Astrocyte (in vitro differentiated cells and primary cell): Measurements from ENCODE around the gene CLEC4M.

Source experiments
- EZH2 ChIP-seq: IDR thresholded peaks from 2 replicates; pipeline ENCODE4 v1.6.1; 2012; ENCODE audit warnings: mild to moderate bottlenecking, low read length, inconsistent platforms; ENCODE audit not compliant: insufficient read depth
- TF ChIP-seq, protein P1 (sequence below): IDR thresholded peaks from 2 replicates; pipeline ENCODE4 v1.5.1; 2011; ENCODE audit warnings: low read depth, mild to moderate bottlenecking, inconsistent platforms, low read length, moderate library complexity; ENCODE audit not compliant: insufficient read depth

GRCh38 chr19:7806234-7806633, 43.2 kb downstream of the CLEC4M start:
- TF ChIP-seq, protein P1, sequence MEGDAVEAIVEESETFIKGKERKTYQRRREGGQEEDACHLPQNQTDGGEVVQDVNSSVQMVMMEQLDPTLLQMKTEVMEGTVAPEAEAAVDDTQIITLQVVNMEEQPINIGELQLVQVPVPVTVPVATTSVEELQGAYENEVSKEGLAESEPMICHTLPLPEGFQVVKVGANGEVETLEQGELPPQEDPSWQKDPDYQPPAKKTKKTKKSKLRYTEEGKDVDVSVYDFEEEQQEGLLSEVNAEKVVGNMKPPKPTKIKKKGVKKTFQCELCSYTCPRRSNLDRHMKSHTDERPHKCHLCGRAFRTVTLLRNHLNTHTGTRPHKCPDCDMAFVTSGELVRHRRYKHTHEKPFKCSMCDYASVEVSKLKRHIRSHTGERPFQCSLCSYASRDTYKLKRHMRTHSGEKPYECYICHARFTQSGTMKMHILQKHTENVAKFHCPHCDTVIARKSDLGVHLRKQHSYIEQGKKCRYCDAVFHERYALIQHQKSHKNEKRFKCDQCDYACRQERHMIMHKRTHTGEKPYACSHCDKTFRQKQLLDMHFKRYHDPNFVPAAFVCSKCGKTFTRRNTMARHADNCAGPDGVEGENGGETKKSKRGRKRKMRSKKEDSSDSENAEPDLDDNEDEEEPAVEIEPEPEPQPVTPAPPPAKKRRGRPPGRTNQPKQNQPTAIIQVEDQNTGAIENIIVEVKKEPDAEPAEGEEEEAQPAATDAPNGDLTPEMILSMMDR = no peak
- TF ChIP-seq EZH2 = no peak
